GM19240 (cell line): Measurements from ENCODE around the gene TIGD1.

Experiments used
- DNase-seq: peaks from one replicate; pipeline ENCODE4 v3.0.0; 2011; ENCODE audit warnings: low spot score; ENCODE audit not compliant: insufficient read length

The TIGD1 gene

DNA sequence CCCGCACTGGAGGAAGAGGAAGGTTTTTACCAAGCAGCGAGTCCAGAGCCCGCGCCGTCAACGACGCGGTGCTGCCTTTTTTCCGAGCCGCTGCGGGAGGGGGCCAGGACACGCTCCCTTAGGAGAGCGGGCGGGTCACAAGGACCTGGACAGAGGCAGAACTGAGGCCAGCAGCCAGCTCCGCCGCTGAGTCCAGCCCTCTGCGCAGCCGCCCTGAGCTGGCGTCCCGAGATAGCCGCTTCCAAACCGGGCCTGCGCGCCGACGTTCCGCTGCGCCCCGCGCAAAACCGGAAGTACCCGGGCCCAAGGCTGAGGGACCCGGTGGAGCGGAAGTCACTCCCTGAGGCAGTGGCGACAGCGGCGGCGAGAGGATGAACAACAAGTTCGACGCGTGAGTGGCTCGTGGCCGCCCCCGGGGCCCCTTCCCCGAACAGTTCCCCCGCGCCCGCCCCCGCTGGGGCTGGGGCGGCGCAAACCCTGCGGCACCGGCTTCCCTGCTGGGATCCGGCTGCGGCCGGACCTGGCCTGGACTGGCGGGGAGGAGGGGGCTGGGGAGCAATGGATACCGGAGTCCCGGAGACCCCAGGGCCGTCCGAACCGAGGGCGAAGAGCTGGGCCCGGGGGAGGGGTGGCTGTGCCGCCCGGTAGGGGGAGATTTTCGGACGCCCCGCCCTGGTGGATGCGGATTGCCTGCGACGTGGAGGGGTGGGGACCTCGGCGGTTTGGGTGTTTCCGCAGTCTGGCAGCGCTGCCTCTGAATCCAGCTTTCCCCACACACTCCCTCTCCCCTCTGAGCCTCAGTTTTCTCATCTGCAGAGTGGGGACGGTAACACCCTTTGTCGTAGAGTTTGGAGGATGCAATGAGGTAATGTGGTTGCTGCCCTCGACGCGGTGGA, at the start of gene TIGD1, which contains the start of gene EIF4E2:
Gene TIGD1, minus strand, starts transcription at position 204 of the 896 bp plus-strand sequence. CDS start 675 bp downstream, outside the sequence.
Gene EIF4E2, plus strand, starts transcription at position 336 of the 896 bp plus-strand sequence. Its CDS starts 36 bp downstream, at position 372.
- DNase-seq = peak; percentile 99

DNA sequence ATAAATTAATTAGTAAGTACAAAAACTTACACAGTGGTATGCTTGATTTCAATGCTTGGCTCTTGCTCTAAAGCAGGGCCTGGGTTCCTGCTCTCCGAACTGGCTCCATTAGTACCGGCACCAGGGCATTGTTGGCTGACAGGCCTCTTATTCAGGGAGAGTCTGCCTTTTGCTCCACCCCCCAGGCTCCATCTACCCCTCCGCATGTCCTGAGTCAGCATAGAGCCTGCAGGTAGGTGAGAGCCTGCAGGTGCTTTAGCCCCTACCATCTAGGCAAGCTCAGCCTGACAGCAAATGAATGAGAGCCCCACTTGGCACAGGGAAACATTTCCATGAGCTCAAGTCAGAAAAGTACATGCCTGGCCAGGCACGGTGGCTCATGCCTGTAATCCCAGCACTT, 47.9 kb upstream of the TIGD1 start:
- no peak for DNase-seq

DNA sequence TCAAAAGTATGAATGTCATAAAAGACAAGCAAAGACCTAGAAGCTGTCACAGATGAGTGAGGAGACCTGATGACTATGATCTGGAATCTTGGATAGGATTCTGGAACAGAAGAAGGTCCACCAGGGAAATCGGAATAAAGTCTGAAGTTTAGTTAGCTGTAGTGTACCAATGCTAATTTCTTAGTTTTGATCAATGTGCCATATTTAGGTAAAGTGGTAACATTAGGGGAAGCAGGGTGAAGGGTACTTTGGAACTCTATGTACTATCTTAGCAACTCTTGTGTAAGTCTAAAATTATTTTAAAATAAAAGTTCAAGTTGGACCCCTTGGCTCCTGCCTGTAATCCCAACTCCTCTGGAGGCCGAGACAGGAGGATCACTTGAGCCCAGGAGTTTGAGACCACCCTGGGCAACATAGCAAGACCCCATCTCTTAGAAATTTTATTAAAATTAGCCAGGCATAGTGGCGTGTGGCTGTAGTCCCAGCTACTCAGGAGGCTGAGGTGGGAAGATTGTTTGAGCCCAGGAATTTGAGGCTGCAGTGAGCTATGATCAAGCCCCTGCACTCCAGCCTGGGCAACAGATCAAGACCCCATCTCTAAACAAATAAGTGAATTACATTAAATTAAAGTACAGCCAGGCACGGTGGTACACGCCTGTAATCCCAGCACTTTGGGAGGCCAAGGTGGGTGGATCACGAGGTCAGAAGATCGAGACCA, 47.2 kb upstream of the TIGD1 start:
- no peak for DNase-seq

DNA sequence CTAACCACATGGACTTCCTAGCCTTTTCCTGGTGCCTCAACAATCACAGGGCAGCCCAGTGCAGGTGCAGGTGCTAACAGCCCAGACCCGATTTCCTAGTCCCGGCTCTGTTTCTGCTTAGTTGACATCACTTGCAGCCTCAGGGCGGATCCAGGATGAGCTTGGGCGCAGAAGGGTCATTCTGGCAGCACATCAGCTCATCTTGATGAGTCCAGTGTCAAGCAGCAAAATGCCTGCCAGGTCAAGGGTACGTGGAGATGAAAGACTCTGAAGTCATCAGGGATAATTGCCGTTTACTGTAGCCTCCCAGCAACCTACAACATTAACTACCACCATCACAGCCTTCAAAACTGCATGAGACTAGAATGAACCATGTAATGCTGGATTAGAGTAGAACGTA, 43.6 kb upstream of the TIGD1 start:
- DNase-seq = no peak

DNA sequence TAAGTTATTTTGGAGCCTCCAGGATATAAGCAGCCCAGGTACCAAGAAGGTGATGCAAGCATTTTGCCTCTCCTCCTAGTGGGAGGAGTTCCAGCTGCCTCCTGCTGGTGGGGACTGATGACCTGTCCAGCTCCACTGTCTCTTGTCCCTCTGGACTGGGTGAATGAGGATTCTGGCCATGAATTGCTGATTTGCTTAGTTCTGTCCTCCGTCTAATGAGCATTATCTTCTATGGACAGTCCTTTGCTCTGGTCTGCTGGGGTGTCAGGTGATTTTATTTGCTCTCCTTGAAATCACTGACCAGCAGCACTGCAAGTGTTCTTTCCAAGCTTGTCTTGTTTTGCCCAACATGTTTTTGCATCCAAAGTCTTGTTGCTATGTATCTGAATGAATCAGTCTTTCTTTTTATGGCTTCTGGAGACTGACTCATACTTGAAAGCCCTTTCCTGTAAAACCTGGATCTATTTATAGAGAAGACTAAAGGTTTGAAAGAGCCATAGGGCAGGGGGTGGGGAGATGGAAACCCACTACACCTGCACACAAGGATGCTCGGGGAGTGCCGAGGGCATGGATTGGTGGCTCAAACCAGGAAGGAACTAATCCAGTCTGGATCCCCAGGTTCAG, 42.5 kb upstream of the TIGD1 start:
- no peak for DNase-seq

DNA sequence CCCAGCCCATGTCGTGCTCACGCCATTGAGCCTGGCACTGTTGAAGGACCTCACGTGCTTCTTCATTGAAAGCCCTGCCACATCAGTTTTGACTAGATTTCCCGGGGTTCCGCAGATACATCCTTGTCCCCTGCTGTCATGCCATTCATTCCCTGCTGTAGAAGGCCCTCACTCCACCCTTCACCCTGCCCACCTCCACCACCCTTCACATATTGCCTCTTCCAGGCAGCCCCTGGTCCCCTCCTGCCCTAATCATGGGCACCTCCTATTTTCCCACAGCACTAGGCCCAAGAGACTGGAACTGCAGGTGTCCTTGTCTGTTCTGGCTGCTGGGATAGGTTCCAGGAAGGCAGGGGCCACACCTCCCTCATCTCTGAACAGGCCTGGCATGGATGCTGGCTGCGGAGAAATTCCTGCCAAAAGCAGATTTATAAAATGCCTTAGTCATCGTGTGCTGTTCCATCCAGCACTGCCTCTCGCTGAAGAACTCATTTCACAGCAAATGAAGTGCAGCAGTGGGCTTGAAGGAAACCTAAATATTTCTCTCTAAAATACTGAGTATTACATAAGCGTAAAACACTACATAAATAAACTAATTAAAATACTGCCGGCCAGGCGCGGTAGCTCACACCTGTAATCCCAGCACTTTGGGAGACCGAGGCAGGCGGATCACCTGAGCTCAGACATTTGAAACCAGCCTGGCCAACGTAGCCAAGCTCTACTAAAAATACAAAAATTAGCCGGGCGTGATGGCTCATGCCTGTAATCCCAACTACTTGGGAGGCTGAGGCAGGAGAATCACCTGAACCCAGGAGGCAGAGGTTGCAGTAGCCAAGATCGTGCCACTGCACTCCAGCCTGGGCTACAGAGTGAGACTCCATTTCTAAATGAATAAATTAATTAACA, 38.6 kb upstream of the TIGD1 start:
- no peak for DNase-seq

DNA sequence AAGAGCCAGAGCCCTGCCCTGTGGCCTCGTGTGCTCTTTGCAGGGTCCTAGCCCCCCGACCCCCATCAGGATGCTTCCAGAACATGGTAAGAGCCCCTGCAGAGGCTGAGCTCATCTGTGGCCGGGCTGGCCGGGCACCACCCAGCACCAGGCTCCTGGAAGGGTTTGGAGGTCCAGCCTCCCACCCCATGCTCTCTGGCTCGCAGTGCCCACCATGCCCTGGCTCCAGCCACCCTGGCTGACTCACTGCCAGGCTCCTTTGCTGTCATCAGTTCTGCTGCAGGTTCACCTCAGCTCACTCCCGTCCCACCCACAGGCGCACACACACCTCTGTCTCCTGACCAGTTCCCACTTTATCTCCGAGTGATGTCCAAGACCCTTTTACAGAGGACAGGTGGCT, 37.7 kb upstream of the TIGD1 start:
- no peak for DNase-seq

DNA sequence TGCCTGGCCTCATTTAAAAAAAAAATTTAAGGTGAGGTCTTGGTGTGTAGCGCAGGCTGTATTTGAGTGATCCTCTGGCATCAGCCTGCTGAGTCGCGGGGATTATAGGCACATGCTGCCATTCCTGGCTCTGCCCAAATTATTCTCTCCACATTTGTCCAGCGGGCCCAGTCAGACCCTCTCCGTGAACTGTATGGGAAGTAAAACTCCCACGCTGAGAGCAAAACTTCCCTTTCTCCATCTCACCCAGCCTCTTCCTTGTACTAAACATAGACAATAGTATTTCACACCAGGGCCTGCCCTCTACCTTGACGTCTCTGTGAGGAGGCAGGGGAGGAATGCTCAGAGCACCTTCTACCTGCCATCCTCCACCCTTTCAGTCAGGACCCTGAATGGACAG, 37.2 kb upstream of the TIGD1 start:
- no peak for DNase-seq

DNA sequence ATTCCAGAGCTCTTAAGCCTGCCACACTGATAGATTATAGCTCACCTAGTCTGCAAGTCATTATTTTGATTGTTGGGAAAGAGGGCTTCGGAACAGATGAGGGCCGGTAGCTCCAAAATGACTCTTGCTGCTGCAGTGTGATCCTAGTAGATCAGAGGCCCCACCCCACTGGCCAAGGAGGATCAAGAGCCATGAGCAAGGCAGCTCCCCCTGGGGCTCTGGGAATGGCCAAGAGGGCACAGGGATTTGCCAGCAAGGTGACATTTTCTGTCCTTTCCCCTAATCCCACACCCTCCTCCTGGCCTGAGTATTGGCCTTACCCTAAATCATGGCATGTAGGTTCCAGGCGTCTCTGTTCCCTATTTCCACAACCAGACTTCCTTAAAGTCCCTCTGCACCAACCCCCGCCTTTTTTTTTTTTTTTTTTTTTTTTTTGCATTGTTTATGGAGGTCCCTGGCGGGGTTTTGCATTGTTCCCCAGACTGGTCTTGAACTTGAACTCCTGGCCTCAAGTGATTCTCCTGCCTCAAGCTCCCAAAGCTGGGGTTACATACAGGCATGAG, 36.7 kb upstream of the TIGD1 start:
- DNase-seq = no peak

DNA sequence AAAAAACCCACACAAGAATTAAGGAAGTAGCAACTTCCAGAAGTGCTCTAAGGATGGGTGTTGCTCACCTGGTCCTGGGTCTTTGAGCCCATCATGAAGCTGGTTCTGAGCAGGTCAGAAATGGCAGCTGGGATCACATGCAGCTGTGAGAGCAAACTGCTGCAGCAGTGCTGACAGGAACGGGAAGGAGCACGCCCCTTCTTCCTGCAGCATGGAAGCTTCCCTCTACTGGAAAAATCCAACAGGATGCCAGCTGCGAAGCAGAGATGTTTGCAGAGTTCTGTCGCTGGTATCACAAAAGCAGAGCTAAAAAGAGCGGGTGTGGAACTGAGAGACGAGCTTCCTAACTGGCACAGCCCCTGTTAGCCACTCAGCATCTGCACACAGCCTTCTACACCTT, 33.9 kb upstream of the TIGD1 start:
- DNase-seq = no peak

DNA sequence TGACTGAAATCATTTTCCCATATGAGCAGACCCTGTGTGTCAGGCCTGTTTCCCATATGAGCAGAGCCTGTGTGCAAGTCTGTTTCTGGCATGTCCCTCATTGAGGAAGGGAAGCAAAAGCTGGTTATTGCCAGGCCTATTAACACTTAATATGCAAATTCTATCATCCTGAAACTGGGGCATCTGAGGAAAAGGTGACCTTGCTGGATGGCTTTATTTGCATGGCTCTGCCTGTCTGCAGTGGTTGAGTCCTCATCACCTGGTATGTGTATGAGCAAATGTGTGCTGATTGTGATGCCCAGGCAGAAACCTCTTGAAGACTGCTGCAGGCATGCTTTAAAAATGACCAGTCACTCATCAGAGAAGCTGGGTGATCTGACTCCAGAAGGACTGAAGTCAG, 31.4 kb upstream of the TIGD1 start:
- DNase-seq = no peak

DNA sequence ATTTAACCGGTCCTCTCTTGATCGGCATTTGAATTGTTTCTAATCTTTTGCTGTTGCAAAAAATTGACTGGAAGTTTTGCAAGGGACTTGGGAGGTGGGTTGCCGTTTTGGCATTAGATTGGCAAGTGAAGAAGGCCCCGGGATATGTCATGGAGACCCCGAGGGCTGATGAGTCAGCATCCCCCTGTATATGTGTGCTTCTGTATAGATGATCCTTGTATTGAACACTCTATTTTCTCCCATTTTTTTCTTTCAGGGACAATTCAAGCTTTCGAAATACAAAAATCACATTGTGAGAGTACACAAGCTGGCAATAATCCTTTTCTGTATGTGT, 30.3 kb upstream of the TIGD1 start:
- DNase-seq = no peak

DNA sequence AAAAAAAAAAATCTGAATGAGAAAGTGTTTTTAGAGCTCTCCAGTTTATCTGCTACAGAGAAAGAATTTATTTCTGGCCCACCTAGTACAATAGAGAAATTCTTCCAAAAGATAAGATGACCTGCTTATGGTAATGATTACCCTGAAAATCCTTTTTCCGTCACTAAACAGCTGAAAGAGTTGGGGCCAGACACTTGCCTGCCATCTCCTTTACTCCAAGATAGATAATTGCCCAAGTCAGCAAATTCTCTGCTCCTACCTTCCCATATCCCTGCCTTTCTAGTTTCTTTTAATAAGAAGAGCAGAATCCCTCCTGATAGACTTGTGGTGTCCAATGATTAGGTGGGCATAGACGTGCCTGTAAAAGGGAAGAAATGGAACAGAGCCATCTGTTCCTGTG, 28.3 kb upstream of the TIGD1 start:
- no peak for DNase-seq

DNA sequence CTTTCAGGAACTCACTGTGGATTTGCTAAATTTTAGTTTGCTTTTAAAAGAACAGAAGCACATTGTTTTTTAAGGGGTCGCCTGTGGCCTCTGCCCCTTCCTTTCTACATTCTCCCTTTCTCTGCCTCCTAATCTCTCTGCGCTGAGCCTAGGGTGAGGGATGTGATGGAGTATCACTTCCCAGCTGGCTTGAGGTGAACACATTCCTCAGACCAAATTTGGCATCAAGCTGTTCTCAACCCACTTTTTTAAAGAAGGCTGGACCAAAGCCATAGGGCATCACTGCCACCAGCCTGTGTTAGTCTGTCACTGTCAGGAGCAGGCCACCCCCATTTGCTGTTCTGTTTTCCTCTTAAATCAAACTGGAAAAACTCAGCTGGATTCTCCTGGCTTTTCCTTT, 27.5 kb upstream of the TIGD1 start:
- DNase-seq = no peak

DNA sequence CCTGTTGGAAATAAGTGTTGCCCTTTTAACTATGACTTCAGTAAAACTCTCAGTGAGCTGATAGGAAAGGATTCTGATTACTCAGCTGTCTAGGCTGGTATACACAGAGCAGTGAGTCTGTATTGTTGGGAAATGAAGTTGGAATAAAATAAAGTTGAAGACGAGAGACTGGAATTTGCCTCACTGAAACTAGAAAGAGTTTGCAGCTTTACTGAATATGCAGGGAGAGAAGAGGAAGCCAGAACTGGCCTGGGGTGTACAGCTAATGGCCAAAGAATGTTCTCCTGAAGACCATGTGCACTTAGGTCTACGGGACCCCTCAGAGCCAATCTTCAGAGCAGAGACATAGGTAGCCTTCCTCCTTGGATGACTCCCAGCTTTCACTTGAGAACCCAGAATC, 26.6 kb upstream of the TIGD1 start:
- no peak for DNase-seq

DNA sequence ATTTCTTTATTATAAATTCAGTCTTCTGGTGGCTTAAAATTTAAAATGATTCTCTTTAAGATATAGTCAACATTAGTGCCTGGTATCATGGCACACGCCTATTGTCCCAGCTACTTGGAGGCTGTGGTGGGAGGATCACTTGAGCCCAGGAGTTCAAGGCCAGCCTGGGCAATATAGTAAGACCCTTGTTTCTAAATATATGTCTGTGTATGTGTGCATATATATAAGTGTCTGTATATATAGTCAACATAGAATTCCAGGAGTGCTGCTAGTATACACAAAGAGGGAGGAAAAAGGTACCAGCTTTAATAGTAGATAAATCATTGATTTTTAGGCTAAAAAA, 25.0 kb upstream of the TIGD1 start:
- DNase-seq = no peak

DNA sequence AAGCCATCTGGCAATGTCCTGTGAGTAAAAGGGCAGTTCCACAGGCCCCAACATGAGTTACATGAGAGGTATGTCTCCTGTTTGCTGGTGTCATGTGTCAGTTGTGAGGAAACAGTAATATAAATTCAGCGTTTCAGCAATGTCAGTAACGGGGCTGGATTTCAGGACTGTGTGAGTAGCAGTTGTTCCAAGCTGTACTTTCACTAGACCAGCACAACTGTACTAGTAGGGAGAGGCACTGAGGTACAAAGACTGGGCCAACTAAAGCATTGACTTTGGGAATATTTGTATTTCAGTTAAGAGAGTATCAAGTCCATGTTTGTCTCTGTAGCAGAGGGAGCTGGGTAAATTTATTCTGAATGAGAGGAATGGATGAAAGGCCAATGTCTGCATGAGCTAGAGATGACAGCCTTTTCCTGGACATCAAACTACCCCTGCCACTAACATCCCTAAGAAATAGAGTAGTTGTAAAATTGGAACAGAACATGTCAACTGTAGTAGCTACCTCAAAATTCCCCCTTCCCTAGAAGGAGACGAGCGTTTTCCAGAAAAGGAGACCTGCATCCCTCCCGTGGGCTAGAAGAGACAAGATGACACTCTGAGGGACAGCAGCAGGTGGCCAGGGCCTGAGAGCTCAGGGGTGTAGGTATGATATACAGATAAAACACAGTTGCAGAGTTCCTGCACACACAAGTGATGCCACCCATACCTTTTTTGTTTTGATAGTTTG, 24.5 kb upstream of the TIGD1 start:
- DNase-seq = no peak

DNA sequence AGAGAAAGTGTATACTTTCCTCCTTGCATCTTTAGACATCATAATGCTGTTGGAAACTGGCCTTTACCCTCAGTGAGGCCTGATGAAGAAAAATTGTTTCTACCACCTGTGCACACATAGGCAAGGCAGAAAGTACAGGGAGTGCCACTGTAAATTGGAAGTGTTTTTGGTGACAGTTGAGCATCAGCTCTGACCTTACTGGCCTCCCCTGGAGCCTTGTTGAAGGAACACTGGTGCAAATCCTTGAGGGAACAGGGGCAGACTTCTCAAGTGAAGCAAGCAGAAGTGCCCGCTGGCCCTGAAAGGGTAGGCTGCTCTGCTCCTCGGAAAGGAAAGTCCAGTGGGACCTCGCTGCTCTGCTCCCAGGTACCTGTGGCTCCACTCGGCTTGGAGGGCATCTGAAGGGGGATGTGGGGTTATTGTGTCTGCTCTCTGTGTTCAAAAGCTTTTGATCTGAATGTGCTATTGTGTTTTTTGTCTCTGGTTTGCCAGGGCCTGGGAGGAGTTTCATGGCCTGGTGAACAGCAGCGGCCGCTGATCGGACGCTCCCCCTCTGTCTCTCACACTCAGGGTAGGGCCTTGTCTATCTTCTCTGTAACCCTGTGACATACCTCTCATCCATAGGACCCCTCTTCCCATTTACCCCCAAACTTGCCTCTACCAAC, 23.5 kb upstream of the TIGD1 start:
- no peak for DNase-seq

DNA sequence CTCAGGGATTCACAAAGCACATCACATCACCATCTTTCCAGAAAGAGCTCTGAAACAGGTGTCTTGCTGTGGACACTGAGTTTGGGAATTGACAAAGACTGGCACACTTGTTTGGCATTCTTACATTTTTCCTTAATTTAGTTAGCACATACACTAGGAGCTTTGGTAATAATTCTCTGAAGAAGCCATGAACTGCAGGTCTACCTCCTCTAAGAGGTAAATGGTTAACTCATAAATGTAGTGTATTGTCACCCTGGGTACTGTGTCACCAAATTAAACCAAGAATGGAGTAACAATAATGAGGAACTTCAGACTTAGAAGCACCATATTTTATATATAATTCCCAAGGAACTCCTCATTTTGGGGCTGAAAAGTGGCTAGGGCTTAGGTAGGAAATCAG, 22.7 kb upstream of the TIGD1 start:
- DNase-seq = no peak

DNA sequence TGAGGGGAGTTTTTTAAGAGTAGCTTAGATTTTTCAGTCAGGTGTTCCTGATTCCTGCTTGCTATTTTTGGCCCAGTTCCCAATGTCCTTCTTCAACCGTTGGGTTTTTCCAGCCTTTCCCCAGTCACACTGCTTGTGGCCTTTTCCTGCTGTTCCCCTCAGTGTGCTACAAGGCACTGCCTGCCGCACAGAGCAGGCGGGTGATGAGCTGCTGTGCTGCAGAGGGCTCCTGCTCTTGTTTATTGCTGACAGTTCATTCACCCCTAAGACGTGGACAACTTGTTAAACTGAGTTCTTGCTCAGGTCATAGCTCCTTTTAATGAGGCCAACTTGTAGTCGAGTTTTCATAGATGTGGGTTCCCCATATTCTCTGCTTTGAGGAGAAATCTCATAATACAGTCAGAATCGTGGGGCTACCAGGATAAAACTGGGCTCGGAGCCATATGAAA, 20.7 kb upstream of the TIGD1 start:
- DNase-seq = no peak
